ENCODE results near the gene GATC.
A peak's percentile ranks its signal among the peaks of the same experiment; 100 is the strongest.
"Not testable (repeated sequence)": the region's sequence is repeated elsewhere in the genome, so short reads cannot be mapped to it uniquely, and the experiment has no call there.

GATC gene

GRCh38 chr12:120447992-120448391, 1.7 kb downstream of the GATC start:
- WGBS (ENCODE audit: extremely low coverage, insufficient coverage, insufficient read length), result no CpG with 5 or more reads among the region's 4 CpGs
- Histone ChIP-seq H3K9ac (ENCODE audit: low read length) (no peak overlapping the region), H3K79me2 (ENCODE audit: control insufficient read depth, insufficient read depth, low read length, poor library complexity) (peaks cover 12% of the 10 kb centered on the region), H3K18ac (ENCODE audit: low read length) (no peak overlapping the region), H3K4me1 (ENCODE audit: control insufficient read depth in 1 of 2, insufficient read depth in 2 of 2, low read length in 2 of 2) (peaks cover 4 to 6% of the 10 kb centered on the region in 2 experiments), H3K23ac (ENCODE audit: low read length) (no peak overlapping the region), H3K4ac (ENCODE audit: low read depth, low read length) (peak overlapping the region; percentile 83), H2BK120ac (ENCODE audit: insufficient read depth, low read length, poor library complexity) (no peak overlapping the region), H2BK12ac (ENCODE audit: low read length) (no peak overlapping the region), H2BK5ac (ENCODE audit: low read depth, low read length, poor library complexity) (no peak overlapping the region), H3K27me3 (ENCODE audit: insufficient read depth, low read length) (no peaks in the 10 kb centered on the region), H3K4me2 (ENCODE audit: low read length) (no peak overlapping the region), H4K12ac (ENCODE audit: low read depth, low read length) (no peak overlapping the region), H4K8ac (ENCODE audit: low read depth, low read length) (no peak overlapping the region), H2AFZ (ENCODE audit: insufficient read depth, low read length, poor library complexity) (no peak overlapping the region), H4K91ac (ENCODE audit: low read depth, low read length) (no peak overlapping the region), H3K27ac (ENCODE audit: low read depth, low read length) (no peak overlapping the region), H3K4me3 (ENCODE audit: low read depth, low read length) (no peak overlapping the region), H3K14ac (ENCODE audit: low read length) (no peak overlapping the region), H3K9me3 (ENCODE audit: insufficient read depth, low read depth, low read length) (no peaks in the 10 kb centered on the region), H2AK5ac (ENCODE audit: low read length) (no peak overlapping the region), H3K36me3 (ENCODE audit: control insufficient read depth in 1 of 2, insufficient read depth in 2 of 2, low read length in 2 of 2) (peaks cover 7 to 33% of the 10 kb centered on the region in 2 experiments), H3K79me1 (ENCODE audit: low read length) (peaks cover 7% of the 10 kb centered on the region)
- no peak for DNase-seq

- not testable (repeated sequence) for H3K4me2 ChIP-seq (ENCODE audit: low read length); H3K27me3 ChIP-seq (ENCODE audit: insufficient read depth, low read length); H3K9ac ChIP-seq (ENCODE audit: low read length); H2BK12ac ChIP-seq (ENCODE audit: low read length); H2BK120ac ChIP-seq (ENCODE audit: insufficient read depth, low read length, poor library complexity); H2AK5ac ChIP-seq (ENCODE audit: low read length); H2BK5ac ChIP-seq (ENCODE audit: low read depth, low read length, poor library complexity); H3K79me2 ChIP-seq (ENCODE audit: control insufficient read depth, insufficient read depth, low read length, poor library complexity); H3K79me1 ChIP-seq (ENCODE audit: low read length); H3K4me1 ChIP-seq (ENCODE audit: control insufficient read depth in 1 of 2, insufficient read depth in 2 of 2, low read length in 2 of 2); H3K4ac ChIP-seq (ENCODE audit: low read depth, low read length); H2AFZ ChIP-seq (ENCODE audit: insufficient read depth, low read length, poor library complexity); H3K14ac ChIP-seq (ENCODE audit: low read length); H4K8ac ChIP-seq (ENCODE audit: low read depth, low read length); H3K4me3 ChIP-seq (ENCODE audit: low read depth, low read length); H3K18ac ChIP-seq (ENCODE audit: low read length); H3K23ac ChIP-seq (ENCODE audit: low read length); H4K12ac ChIP-seq (ENCODE audit: low read depth, low read length); H3K27ac ChIP-seq (ENCODE audit: low read depth, low read length); H4K91ac ChIP-seq (ENCODE audit: low read depth, low read length); H3K9me3 ChIP-seq (ENCODE audit: insufficient read depth, low read depth, low read length); DNase-seq
- WGBS (ENCODE audit: extremely low coverage, insufficient coverage, insufficient read length), result no CpG with 5 or more reads among the region's 5 CpGs
- H3K36me3 ChIP-seq (ENCODE audit: control insufficient read depth in 1 of 2, insufficient read depth in 2 of 2, low read length in 2 of 2), result peaks cover 23 to 42% of the 10 kb centered on the region in 2 experiments
Observed at GRCh38 chr12:120452524-120452923, 6.3 kb downstream of the GATC start.

GRCh38 chr12:120453060-120453750, 7.0 kb downstream of the GATC start:
- no peaks in the 10 kb centered on the region for H3K27me3 ChIP-seq (ENCODE audit: insufficient read depth, low read length)
- no peak overlapping the region for H3K4ac ChIP-seq (ENCODE audit: low read depth, low read length)
- H2BK5ac ChIP-seq (ENCODE audit: low read depth, low read length, poor library complexity), result no peak overlapping the region
- H2AFZ ChIP-seq (ENCODE audit: insufficient read depth, low read length, poor library complexity), result no peak overlapping the region
- H4K12ac ChIP-seq (ENCODE audit: low read depth, low read length), result no peak overlapping the region
- H3K4me2 ChIP-seq (ENCODE audit: low read length), result no peak overlapping the region
- H2BK120ac ChIP-seq (ENCODE audit: insufficient read depth, low read length, poor library complexity), result no peak overlapping the region
- H2BK12ac ChIP-seq (ENCODE audit: low read length), result no peak overlapping the region
- no peak overlapping the region for H4K91ac ChIP-seq (ENCODE audit: low read depth, low read length)
- no peaks in the 10 kb centered on the region for H3K79me2 ChIP-seq (ENCODE audit: control insufficient read depth, insufficient read depth, low read length, poor library complexity)
- H3K14ac ChIP-seq (ENCODE audit: low read length), result no peak overlapping the region
- H3K23ac ChIP-seq (ENCODE audit: low read length), result no peak overlapping the region
- no peak for DNase-seq
- H3K27ac ChIP-seq (ENCODE audit: low read depth, low read length), result no peak overlapping the region
- no peaks in the 10 kb centered on the region for H3K79me1 ChIP-seq (ENCODE audit: low read length)
- no peaks in the 10 kb centered on the region for H3K4me1 ChIP-seq (ENCODE audit: control insufficient read depth in 1 of 2, insufficient read depth in 2 of 2, low read length in 2 of 2)
- no peak overlapping the region for H3K18ac ChIP-seq (ENCODE audit: low read length)
- no peak overlapping the region for H4K8ac ChIP-seq (ENCODE audit: low read depth, low read length)
- H3K36me3 ChIP-seq (ENCODE audit: control insufficient read depth in 1 of 2, insufficient read depth in 2 of 2, low read length in 2 of 2), result peaks cover 28 to 47% of the 10 kb centered on the region in 2 experiments
- H3K9ac ChIP-seq (ENCODE audit: low read length), result no peak overlapping the region
- no CpG with 5 or more reads among the region's 3 CpGs for WGBS (ENCODE audit: extremely low coverage, insufficient coverage, insufficient read length)
- H3K4me3 ChIP-seq (ENCODE audit: low read depth, low read length), result no peak overlapping the region
- H2AK5ac ChIP-seq (ENCODE audit: low read length), result no peak overlapping the region
- no peaks in the 10 kb centered on the region for H3K9me3 ChIP-seq (ENCODE audit: insufficient read depth, low read depth, low read length)

- Histone ChIP-seq H4K91ac (ENCODE audit: low read depth, low read length) (no peak overlapping the region), H3K14ac (ENCODE audit: low read length) (no peak overlapping the region), H3K27ac (ENCODE audit: low read depth, low read length) (no peak overlapping the region), H3K23ac (ENCODE audit: low read length) (no peak overlapping the region), H3K36me3 (ENCODE audit: control insufficient read depth in 1 of 2, insufficient read depth in 2 of 2, low read length in 2 of 2) (peaks cover 34 to 51% of the 10 kb centered on the region in 2 experiments), H3K79me1 (ENCODE audit: low read length) (no peaks in the 10 kb centered on the region), H4K8ac (ENCODE audit: low read depth, low read length) (no peak overlapping the region), H2AK5ac (ENCODE audit: low read length) (no peak overlapping the region), H3K9me3 (ENCODE audit: insufficient read depth, low read depth, low read length) (no peaks in the 10 kb centered on the region), H2AFZ (ENCODE audit: insufficient read depth, low read length, poor library complexity) (no peak overlapping the region), H3K27me3 (ENCODE audit: insufficient read depth, low read length) (no peaks in the 10 kb centered on the region), H2BK120ac (ENCODE audit: insufficient read depth, low read length, poor library complexity) (no peak overlapping the region), H3K4me1 (ENCODE audit: control insufficient read depth in 1 of 2, insufficient read depth in 2 of 2, low read length in 2 of 2) (no peaks in the 10 kb centered on the region), H3K4ac (ENCODE audit: low read depth, low read length) (no peak overlapping the region), H3K18ac (ENCODE audit: low read length) (no peak overlapping the region), H3K79me2 (ENCODE audit: control insufficient read depth, insufficient read depth, low read length, poor library complexity) (no peaks in the 10 kb centered on the region), H4K12ac (ENCODE audit: low read depth, low read length) (no peak overlapping the region), H2BK12ac (ENCODE audit: low read length) (no peak overlapping the region), H3K9ac (ENCODE audit: low read length) (no peak overlapping the region), H2BK5ac (ENCODE audit: low read depth, low read length, poor library complexity) (no peak overlapping the region), H3K4me2 (ENCODE audit: low read length) (no peak overlapping the region), H3K4me3 (ENCODE audit: low read depth, low read length) (no peak overlapping the region)
- WGBS (ENCODE audit: extremely low coverage, insufficient coverage, insufficient read length), result no CpG with 5 or more reads among the region's 4 CpGs
- DNase-seq, result peak in 1 of 2 donors; percentile 55
Observed at GRCh38 chr12:120453977-120454376, 7.7 kb downstream of the GATC start.
